Measurements from ENCODE around the gene AFAP1.

DNA sequence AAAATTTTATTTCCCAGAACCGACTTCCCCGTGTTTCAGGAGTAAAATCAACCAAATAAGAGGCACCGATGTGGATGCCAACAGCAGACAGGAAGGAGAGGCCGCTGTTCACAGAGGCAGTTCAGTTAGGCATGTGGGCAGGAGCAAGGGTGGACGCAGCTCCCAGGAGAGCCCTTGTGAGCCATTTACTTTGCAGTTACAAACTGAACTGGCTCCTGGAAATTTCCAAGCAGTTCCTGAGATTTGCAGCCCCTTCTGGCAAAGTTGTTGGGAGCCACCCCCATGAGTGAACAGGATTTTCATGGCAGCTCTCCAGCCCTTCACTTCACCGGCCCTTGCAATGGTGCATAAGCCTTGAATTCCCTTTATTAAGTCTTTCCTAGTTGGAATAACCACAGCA lies 189.1 kb downstream of the AFAP1 start:
- TF ChIP-seq GATA2 (IDR thresholded peaks at IDR 0.05; ENCODE audit: low read depth, low read length) (no peak), GATA3 (IDR thresholded peaks at IDR 0.05; ENCODE audit: low read depth, low read length) (no peak)

All from SH-SY5Y (cell line).